Stimulated activated CD8-positive, alpha-beta memory T cell treated with anti-CD3 and anti-CD28 coated beads, Interleukin-12 subunit alpha, Interleukin-12 subunit beta, amount 100 ng/mL, for 4 hours (primary cell): ENCODE data around the gene GPR34.
"Not testable (repeated sequence)": the region's sequence is repeated elsewhere in the genome, so short reads cannot be mapped to it uniquely, and the experiment has no call there.

Experiments used
- DNase-seq: peaks from one replicate; pipeline ENCODE4 v3.0.0-alpha.2; 2020; ENCODE audit warnings: low read depth

Gene GPR34, protein sequence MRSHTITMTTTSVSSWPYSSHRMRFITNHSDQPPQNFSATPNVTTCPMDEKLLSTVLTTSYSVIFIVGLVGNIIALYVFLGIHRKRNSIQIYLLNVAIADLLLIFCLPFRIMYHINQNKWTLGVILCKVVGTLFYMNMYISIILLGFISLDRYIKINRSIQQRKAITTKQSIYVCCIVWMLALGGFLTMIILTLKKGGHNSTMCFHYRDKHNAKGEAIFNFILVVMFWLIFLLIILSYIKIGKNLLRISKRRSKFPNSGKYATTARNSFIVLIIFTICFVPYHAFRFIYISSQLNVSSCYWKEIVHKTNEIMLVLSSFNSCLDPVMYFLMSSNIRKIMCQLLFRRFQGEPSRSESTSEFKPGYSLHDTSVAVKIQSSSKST

DNA sequence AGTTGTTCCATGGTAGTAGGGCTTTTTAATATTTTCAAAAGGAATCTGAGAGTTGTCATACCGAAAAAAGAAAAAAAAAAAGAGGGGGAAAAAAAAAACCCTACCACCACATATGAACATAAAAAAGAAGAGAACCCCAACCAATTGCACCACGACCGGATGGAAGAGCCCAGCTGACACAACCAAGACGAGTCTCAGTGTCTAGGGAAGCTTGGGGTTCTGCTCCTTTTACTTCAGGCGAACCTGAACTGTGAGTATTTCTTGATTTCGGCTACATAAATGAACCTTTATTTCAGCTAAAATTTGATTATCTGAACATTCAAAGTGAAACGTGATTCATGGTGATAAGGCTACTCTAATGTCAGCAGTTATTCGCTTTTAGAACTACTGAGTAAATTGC lies at the start of gene GPR34:
GPR34 (plus strand) TSS at position 139 of the 400 bp plus-strand sequence. CDS start 6,661 bp downstream, outside the sequence.
- DNase-seq = no peak

DNA sequence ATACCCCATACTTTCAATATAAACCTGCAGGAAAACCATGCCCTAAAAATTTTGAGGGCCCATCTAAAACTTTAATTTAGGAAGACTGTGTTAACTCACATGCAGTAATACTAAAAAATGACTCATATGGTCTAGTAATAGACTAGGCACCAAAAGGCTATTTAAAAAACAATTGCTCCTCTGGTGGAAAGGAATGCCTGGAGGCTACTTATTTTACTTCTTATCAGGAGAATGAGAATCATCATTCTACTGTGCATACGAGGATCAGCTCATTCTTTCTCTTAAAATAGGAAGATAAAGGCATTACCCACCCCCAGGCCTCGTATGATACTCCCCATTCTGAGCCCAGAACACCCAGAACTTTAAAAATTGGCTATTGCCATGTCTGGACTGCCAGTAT lies 42.6 kb upstream of the GPR34 start:
- DNase-seq = not testable (repeated sequence)

DNA sequence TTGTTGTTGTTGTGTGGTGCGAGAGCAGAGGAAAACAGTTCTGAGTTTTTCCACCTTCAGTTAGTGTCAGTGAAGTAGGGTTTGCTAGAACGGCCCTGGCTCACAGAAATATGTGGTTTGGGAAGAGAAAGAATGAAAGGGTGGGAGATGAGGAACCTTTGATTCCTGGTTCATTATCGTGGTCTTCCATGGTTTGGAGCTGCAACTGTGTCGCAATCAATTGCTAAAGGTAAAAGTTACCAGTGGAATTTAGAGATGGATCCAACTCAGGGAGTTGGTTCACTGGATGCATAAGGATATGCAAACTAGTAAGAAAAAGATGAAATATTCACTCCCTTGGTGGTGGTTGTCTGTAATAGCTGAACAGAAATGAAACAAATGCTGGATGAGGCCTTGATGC lies 35.6 kb upstream of the GPR34 start:
- DNase-seq = no peak

DNA sequence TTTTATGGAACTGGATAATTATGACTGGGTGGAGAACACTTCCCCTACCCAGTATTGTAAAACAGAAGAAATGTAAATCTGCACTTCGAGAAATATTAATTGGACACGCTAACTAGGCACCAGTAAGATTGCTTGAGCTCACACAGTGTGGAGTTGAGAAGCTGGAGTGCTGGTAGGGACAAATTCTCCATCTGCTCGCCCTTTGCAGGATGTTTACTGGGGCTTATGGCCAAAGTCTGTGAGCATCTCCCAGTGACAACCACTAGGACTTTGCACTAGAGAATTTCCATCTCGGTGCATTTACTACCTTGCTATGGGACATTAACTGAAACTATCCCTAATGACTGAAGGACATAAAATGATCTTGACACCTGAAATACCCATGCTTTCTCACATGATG lies 33.7 kb upstream of the GPR34 start:
- DNase-seq = no peak

DNA sequence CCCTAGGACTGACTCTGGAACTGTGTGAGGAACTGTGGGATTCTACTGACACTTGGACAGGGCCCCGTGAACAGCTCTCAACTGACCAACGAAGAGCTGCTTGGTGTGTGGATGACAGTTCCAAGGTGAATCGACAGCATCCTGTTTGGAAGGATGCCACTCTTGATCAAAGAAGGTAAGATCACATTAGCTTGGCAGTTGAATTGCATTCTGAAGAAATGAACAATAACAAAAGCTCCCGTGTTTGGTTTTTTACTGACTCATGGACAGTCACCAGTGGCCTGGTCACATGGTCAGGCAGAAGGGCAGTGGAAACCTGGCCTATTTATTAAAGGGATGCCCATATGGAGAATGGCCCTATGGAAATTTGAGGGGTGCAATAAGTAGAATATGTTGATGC lies 33.1 kb upstream of the GPR34 start:
- no peak for DNase-seq

DNA sequence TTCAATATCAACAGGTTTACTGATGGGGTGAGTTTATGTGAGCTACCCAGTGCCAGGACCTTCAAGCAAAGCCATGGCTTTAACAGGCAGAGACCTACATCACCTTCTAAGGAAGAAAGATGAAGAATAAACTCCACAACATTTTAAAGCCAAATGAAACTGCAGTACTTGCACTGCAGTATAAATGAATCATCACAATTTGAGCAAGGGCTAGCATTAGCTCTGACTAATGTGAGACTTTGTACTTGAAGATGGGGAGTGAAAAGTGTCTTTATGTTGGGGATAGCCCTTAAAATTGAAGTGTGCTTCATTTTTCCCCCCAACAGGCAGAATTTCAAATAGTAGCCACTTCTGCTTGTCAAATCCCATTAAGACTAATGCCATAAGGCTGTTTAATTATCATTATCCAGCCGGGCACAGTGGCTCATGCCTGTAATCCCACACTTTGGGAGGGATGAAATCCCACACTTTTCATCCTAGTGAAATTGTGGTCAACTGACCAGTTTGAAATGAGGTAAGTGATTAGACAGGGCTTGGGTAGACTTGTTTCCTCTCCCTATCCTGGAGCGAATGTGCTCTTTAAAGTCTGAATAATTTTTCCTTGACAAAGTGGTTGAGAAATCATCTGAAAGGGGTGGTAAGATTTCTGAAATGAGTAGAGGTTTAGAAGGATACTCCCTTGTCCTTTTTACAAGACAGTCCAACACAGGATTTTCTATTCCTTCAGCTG lies 27.2 kb upstream of the GPR34 start:
- DNase-seq = no peak

DNA sequence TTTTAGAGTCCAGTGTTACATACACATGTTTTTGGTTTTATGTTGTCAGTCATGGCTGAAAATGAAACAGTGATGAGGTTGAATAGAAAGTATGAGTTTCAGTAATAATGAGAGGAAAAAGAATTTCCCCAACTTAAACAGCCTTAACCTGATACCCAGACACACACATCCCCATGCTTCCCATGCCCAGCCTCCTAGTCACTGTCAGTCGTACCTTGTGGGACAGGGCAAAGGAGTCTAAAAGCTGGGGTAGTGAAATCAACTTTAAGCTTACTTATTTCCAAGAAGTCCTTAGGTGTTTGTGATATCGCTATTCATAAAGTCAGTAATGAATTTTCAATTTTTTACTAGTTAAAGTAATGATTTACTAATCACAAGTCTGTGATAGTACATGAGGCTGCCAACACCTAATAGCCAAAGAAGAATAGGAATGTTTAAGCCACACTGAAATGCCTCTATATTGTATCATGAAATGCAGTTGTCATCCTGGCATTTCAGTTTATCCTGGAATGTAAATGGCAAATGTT lies 24.3 kb upstream of the GPR34 start:
- DNase-seq = no peak

DNA sequence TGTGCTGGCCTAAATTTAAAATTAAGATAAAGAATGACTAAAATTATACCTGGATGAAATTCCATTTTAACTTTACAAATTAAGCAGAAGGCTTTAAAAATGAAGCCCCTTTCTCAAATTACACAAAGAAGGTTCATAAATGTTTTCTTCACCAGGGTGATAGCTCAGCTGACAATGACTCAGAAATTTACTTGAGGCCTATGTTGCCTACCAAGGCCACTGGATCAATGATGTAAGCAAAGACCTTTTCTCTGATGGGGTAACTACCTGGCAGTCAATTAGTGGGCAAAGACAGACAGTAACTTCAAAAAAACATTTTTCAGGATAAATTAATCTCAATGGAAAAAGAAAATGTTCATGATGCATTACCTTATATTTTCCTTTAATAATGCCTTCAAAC lies 23.9 kb upstream of the GPR34 start:
- no peak for DNase-seq

DNA sequence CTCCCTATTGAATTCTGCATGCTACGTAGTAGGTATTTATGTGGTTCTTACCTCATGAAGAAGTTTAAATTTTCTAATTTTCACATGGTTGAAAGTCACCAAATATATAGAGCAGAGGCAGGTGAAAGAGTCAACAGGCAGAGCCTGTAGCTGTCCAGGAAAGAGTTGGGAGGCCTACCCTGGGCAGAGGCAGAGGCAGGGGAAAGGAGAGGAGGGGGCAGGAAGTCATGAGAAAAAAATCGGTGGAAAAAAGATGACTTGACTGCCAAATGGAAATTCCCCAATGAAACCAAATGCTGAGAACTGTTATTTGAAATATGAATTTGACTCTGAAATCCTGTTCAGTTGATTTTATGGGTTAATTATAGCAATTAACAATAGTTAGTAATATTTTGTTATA lies 23.1 kb upstream of the GPR34 start:
- no peak for DNase-seq

DNA sequence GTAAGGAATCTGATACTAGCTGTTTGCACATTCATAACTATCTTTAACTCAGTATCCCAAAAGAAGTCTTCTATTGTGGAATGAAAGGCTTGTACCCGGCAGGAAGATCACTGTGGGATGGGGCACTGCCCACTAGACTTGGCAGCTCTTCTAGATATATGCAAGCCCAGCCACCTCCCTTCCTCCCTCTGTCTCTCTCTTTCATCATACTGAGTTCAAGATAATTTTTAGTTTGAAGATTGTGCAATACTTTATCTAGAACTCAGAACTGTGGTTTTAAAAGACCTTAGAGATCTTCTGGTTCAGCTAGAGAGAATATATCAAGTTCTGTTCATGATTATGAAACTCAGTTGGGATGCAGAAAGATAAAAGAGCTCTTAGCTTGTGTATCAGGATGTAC lies 22.5 kb upstream of the GPR34 start:
- no peak for DNase-seq

DNA sequence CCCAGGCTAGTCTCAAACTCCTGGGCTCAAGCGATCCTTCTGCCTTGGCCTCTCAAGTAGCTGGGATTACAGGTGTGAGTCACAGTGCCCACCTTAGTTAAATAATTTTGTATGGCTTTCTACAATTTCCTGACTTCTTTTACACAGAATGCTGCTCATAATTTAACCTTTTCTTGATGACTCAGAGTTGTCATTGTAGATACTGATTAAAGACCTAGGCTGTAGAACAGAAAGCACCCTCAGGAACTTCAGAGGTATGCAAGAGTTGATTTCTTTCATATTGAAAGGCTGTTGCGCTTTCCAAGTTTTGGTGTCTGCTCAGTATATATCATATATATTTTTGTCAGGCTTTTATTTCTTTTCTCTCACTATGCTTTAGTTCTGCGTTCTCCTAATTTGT lies 21.1 kb upstream of the GPR34 start:
- DNase-seq = no peak

DNA sequence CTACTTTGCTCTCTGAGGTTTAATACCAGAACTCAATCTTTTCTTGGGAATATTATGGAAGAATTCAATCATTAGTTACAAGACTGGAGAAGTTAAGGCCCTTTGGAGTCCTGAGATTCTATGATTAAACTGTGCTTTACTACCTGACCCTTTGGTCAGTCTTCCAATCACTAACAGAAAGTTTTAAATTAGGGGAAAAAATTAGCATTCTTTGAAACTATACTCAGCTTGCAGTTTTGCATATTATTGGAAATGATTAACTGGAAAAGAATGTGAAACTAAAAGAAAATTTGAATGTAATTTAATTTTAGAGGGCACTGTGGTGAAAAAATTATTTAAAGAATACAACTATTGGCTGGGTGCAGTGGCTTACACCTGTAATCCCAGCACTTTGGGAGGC lies 18.7 kb upstream of the GPR34 start:
- DNase-seq = no peak

DNA sequence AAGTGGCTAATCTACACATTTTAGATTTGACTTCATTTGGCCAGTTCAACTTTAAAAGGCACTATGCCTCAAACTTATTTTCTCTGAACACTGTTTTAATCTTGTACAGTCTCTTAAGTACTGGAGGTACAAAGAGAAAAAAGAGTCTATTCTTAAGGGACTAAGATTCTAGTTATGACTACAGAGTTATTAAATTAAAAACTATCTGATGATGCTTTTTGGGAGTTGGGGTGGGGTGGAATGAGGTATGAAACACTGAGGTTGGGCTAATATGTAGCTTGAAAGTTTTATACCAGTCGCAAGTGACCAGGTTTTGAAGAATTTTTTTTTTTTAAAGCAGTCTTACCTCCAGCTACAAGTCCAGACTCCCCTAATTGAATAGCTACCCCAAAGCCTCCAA lies 17.7 kb upstream of the GPR34 start:
- no peak for DNase-seq

DNA sequence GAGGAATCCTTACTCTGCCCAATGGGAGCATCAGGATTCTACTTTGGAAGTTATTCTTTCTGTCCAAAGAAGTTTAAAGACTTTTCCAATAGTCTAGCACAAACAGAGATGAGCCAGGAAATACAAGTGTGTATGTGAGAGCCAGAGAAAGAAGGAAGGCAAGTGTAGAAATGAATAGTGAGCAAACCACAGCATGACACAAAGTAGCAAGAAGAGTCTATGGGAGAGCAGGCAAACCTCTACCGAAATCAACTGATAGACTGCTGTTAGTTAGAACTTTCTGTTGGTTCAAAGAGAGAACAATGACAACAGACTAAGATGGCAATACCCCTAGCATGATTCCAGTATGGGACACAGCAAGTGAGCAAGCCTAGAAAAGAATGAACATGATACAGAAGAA lies 16.1 kb upstream of the GPR34 start:
- no peak for DNase-seq

DNA sequence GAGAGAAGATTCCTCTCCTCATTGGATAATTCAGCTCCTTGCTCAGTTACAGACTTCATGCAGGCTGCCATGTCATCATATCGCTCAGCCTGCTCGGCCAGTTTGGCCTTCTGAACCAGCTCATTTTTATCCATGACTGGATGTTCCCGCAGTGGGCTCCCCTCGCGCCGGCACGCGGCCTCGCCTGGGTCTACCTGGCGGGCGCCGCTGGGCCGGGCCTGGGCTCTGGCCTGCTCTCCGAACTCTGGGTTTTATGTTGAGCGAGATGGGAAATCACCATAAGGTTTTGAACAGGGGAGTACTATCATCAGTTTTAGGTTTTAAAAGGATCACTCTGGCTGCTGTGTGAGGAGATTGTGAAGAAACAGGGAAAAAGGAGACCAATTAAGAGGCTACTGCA lies 12.4 kb upstream of the GPR34 start:
- DNase-seq = not testable (repeated sequence)

DNA sequence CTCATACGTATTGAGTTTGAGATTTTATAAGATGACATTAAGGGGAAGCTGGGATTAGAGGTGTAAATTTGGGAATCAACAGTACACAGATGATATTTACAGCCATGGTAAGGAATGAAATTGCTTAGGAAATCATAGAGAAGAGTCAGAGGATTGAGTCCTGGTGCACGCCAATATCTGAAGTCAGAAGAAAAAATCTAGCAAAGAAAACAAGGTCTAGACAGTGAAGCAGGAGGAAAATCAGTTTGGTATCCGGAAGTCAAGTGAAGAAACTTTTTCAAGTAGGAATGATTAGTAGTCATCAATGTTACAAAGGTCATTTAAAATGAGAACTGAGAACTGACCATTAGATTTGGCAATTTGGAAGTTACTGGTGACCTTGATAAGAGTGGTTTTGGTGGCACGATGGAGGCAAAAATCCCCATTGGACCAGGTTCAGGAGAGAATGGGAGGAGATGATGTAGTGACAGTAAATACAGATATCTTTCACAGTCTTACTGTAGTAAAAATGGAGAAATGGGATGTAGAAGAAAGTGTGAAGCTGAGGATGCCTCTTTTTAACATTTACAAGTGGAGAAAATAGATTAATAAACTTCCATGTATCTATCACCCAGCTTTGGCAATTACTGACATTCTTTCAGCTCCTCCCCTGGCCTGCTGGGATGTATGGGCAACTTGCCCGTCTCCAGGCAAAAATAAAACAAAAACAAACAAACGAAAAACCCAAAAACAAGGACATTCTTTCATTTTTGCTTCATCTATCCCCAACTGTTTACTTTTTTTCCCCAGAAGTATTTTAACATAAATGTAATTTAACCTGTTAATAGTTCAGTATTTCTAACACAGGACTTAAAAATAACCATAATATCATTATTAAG lies 11.4 kb upstream of the GPR34 start:
- DNase-seq = no peak

DNA sequence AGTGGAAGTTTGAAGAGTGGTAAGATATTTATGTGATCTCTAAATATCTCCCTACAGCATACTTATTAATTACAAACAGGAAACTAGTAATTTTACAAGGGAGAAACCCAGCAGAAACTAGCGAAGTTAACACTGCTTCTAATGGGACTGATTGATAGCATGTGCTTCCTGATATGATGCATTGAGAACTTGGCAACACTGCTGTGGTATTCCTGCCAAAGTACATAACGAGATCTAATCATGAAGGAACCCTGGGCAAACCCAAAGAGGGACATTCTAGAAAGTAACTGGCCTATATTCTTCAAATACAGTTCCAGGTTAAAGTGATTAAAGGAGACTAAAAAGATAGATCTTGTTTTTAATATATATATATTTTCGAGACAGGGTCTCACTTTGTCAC lies 4.6 kb upstream of the GPR34 start:
- no peak for DNase-seq

DNA sequence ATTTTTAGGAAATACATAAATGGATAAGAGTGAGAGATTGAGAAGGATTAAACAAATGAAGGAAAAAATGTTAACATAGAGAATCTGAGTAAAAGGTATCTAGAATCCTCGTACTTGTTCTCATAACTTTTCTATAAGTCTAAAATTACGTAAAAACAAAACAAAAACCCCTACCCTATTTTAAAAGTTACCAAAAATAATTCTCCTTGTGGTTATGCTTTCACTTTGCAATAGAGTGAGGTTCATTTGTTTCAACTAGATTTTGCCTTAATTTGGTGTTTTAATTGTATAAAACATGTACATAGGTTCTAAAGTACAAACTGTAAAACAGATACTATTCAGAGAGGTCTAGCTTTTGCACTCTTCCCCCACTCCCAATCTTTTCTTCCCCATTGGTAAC lies 3.8 kb upstream of the GPR34 start:
- DNase-seq = no peak

DNA sequence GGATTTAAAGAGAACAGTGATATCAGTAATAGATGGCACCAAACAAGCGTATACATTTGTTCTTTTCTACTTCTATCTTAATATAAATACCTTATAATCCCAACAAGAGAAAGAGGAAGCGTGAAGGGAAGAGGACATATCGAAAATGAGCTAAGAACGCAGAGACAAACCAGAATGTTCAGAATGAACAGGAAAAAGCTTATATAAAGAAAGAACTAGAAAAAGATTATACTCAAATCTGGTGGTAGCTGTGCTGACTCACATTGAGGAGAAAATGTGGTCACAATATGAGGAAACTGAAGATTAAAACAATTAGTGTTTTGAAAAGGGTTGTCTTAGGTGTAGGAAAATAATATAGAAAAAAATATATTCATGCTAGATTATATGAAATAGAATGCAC lies 2.0 kb upstream of the GPR34 start:
- no peak for DNase-seq

DNA sequence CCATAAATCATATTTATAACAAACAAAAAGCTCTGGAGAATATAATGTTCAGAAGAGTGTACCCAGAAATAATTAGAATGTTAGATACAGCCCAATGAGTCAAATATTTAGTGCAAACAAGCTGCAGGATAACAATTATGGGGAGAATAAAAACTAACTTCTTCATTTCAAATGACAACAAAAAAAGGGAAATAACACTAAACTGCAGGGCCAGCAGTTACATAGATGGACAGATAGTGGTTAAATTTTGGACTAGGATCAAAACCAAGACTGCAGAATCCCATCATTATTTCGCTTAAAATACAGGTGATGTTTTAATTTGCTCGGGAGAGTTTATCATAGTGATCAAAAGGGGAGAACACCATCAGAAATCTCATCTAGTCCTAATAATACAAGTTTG lies 617 bp upstream of the GPR34 start:
- DNase-seq = no peak

DNA sequence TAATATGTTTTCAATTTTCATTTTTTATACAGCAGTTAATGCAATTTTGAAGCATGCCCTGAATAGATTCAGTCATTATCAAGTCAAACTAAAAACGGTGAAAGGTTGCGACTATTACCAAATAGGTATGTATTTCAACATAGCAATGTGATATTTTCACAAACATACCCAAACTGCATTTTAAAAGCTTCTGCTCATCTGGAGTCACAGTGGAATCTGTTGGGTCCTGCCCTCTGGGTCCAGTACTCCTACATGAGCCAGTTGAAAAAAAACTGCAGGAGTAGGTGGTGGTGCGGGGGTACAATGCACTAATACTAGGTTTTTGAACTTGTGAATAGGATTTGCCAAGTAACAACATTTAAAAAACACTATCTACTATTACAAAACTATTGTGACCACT lies 938 bp downstream of the GPR34 start:
- no peak for DNase-seq

DNA sequence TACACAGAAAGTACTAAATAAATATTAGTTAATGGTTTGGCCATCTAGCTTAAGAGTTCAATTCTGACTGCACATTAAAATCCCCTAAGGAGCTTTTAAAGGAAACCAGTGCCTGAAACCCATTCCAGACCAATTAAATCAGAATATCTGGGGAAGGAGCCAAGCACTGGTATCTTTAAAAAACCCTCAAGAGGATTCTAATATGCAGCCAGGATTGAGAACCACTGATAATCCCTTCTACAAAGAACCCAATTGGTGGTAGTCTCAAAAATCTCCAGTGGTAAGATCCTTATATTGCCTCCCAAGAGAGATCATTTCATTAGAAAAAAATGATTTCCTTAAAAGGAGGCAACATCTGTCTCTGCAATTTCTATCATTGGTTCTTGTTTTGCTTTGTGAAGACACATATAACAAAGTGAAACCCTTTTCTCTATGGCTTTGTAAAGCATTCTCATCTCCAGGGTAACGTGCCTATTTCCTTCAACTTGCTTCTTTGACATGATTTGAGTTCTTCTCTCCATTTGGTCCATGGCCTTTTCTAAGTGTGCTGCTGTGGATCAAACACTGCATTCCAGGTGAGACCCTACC lies 3.5 kb downstream of the GPR34 start:
- no peak for DNase-seq
